NT2/D1 (cell line): Measurements from ENCODE around the gene KMT2A.

Source experiments
- DNase-seq: peaks from one replicate; pipeline ENCODE4 v3.0.0-alpha.2; 2011; ENCODE audit warnings: low read depth, low spot score
- H3K27me3 ChIP-seq: 2 replicates; pipeline ENCODE4 v1.6.0; 2011; ENCODE audit warnings: mild to moderate bottlenecking; ENCODE audit not compliant: insufficient read length, insufficient read depth
- H3K36me3 ChIP-seq: 2 replicates; pipeline ENCODE4 v1.6.1; 2011; ENCODE audit warnings: mild to moderate bottlenecking, low read length, mixed read lengths; ENCODE audit not compliant: insufficient read depth, insufficient read length
- H3K4me1 ChIP-seq: 2 replicates; pipeline ENCODE4 v1.5.1; 2011; ENCODE audit not compliant: insufficient read depth, insufficient read length
- H3K4me3 ChIP-seq: 2 replicates; pipeline ENCODE4 v1.5.1; 2011; ENCODE audit warnings: low read depth; ENCODE audit not compliant: insufficient read length
- H3K9ac ChIP-seq: 2 replicates; pipeline ENCODE4 v1.6.0; 2011; ENCODE audit warnings: low read depth; ENCODE audit not compliant: insufficient read length
- H3K9me3 ChIP-seq: 2 replicates; pipeline ENCODE4 v1.5.1; 2011; ENCODE audit warnings: mild to moderate bottlenecking, low read length; ENCODE audit not compliant: insufficient read depth
- SUZ12 ChIP-seq: IDR thresholded peaks from 2 replicates; pipeline ENCODE4 v1.6.1; 2011; ENCODE audit not compliant: insufficient read length, insufficient read depth; ENCODE audit errors: extremely low read depth
- YY1 ChIP-seq: IDR thresholded peaks from 2 replicates; pipeline ENCODE4 v1.6.1; 2011; ENCODE audit not compliant: insufficient read length, insufficient read depth
- ZNF274 ChIP-seq: IDR thresholded peaks from 2 replicates; pipeline ENCODE4 v1.6.1; 2011; ENCODE audit warnings: mild to moderate bottlenecking, low read depth, low read length

Gene KMT2A

DNA sequence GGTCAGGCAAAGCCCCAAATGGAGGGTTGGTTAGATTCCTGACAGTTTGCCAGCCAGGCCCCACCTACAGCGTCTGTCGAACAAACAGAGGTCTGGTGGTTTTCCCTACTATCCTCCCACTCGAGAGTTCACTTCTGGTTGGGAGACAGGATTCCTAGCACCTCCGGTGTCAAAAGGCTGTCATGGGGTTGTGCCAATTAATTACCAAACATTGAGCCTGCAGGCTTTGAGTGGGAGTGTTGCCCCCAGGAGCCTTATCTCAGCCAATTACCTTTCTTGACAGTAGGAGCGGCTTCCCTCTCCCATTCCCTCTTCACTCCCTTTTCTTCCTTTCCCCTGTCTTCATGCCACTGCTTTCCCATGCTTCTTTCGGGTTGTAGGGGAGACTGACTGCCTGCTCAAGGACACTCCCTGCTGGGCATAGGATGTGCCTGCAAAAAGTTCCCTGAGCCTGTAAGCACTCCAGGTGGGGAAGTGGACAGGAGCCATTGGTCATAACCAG is 86.3 kb downstream of the KMT2A start:
- Histone ChIP-seq H3K4me3 (no peak overlapping the region), H3K36me3 (peaks cover 76% of the 10 kb centered on the region), H3K4me1 (peaks cover 2% of the 10 kb centered on the region), H3K27me3 (no peaks in the 10 kb centered on the region), H3K9ac (no peak overlapping the region), H3K9me3 (no peaks in the 10 kb centered on the region)
- no peak for DNase-seq
- no peak for TF ChIP-seq YY1
- TF ChIP-seq SUZ12 = no peak
- no peak for TF ChIP-seq ZNF274

DNA sequence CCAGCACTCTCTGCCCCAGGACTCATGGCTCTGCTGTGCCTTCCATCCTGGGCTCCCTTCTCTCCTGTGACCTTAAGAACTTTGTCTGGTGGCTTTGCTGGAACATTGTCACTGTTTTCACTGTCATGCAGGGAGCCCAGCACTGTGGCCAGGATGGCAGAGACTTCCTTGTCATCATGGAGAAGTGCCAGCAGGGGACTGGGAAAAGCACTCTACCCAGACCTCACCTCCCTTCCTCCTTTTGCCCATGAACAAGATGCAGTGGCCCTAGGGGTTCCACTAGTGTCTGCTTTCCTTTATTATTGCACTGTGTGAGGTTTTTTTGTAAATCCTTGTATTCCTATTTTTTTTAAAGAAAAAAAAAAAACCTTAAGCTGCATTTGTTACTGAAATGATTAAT is 88.1 kb downstream of the KMT2A start:
- Histone ChIP-seq H3K4me1 (peaks cover 5% of the 10 kb centered on the region), H3K27me3 (no peaks in the 10 kb centered on the region), H3K9ac (no peak overlapping the region), H3K36me3 (peaks cover 67% of the 10 kb centered on the region), H3K9me3 (no peaks in the 10 kb centered on the region), H3K4me3 (no peak overlapping the region)
- no peak for TF ChIP-seq SUZ12
- TF ChIP-seq ZNF274 = no peak
- no peak for TF ChIP-seq YY1
- no peak for DNase-seq

DNA sequence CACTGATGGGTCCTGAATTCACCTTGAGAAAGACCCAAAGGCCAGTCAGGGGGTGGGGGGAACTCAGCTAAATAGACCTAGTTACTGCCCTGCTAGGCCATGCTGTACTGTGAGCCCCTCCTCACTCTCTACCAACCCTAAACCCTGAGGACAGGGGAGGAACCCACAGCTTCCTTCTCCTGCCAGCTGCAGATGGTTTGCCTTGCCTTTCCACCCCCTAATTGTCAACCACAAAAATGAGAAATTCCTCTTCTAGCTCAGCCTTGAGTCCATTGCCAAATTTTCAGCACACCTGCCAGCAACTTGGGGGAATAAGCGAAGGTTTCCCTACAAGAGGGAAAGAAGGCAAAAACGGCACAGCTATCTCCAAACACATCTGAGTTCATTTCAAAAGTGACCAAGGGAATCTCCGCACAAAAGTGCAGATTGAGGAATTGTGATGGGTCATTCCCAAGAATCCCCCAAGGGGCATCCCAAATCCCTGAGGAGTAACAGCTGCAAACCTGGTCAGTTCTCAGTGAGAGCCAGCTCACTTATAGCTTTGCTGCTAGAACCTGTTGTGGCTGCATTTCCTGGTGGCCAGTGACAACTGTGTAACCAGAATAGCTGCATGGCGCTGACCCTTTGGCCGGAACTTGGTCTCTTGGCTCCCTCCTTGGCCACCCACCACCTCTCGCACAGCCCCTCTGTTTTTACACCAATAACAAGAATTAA is 88.6 kb downstream of the KMT2A start:
- Histone ChIP-seq H3K4me1 (peaks cover 5% of the 10 kb centered on the region), H3K4me3 (no peak overlapping the region), H3K9me3 (no peaks in the 10 kb centered on the region), H3K27me3 (no peaks in the 10 kb centered on the region), H3K36me3 (peaks cover 62% of the 10 kb centered on the region), H3K9ac (no peak overlapping the region)
- TF ChIP-seq YY1 (no peak), ZNF274 (no peak), SUZ12 (no peak)
- no peak for DNase-seq

DNA sequence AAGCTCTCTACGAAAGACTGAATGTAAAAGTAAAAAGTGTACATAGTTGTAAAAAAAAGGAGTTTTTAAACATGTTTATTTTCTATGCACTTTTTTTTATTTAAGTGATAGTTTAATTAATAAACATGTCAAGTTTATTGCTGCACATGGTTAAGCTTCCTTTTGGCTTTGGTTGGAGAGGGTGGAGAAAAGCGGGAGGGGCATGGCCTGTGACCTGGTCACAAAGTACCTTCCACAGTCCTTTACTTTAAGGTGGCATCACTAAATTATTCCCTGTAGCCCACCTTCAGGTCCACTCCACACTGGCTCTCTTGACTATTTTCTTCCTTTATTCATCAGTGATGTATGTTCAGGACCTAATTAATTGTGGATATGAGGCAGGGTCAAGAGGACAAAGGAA is 90.4 kb downstream of the KMT2A start:
- Histone ChIP-seq H3K27me3 (no peaks in the 10 kb centered on the region), H3K36me3 (peaks cover 45% of the 10 kb centered on the region), H3K9me3 (no peaks in the 10 kb centered on the region), H3K9ac (no peak overlapping the region), H3K4me3 (no peak overlapping the region), H3K4me1 (peaks cover 6% of the 10 kb centered on the region)
- TF ChIP-seq SUZ12 (no peak), ZNF274 (no peak), YY1 (no peak)
- DNase-seq = no peak

GRCh38 chr11:118527109-118527508 is 90.8 kb downstream of the KMT2A start, which contains the start of gene TTC36:
TTC36 (plus strand) TSS chr11:118527474; CDS start chr11:118527495, 21 bp downstream.
- no peak for DNase-seq
- H3K4me1 ChIP-seq = peaks cover 10% of the 10 kb centered on the region
- H3K9me3 ChIP-seq = no peaks in the 10 kb centered on the region
- H3K4me3 ChIP-seq = no peak within 1 kb of the TSS
- TF ChIP-seq SUZ12 (no peak), YY1 (no peak), ZNF274 (no peak)
- H3K36me3 ChIP-seq = peaks cover 41% of the 10 kb centered on the region
- no peaks in the 10 kb centered on the region for H3K27me3 ChIP-seq
- no peak within 1 kb of the TSS for H3K9ac ChIP-seq

- no peak for DNase-seq
- no peak overlapping the region for H3K4me3 ChIP-seq
- TF ChIP-seq ZNF274 (no peak), YY1 (no peak), SUZ12 (no peak)
- H3K4me1 ChIP-seq = peaks cover 8% of the 10 kb centered on the region
- H3K9me3 ChIP-seq = no peaks in the 10 kb centered on the region
- no peaks in the 10 kb centered on the region for H3K27me3 ChIP-seq
- H3K9ac ChIP-seq = no peak overlapping the region
- peaks cover 28% of the 10 kb centered on the region for H3K36me3 ChIP-seq
Measured at GRCh38 chr11:118528511-118528910, 92.2 kb downstream of the KMT2A start.

DNA sequence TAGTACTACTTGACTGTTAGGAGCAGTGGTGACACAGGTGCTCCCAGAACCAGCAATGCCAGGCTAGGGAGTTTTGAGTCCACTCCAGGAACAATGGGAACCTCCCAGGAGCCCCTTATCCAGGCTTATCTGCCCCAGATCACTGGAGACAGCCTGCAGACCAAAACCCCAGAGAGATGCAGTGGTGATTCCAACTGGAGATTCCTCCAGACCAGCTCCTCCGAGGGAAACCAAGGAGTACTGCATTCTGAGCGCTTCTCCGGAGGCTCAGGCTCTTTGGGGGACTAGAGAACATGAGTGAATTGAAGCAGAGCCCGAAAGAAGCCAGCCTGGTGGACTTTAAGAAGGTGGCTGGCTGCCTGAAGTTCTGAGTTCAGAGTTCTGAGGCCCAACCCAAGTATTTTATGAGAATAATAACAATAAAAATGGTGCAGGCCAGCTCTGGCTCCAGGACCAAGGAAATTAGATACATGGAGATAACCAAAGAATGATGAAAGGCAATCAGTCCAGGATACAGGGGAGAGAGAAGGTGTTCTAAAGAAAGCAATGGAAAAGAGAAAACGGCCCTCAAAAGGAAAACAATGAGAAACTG is 93.4 kb downstream of the KMT2A start:
- H3K9ac ChIP-seq = no peak overlapping the region

More for the DNA sequence above, 93.4 kb downstream of the KMT2A start:
- H3K4me3 ChIP-seq = no peak overlapping the region
- DNase-seq = no peak
- no peaks in the 10 kb centered on the region for H3K27me3 ChIP-seq
- no peaks in the 10 kb centered on the region for H3K9me3 ChIP-seq
- H3K4me1 ChIP-seq = peaks cover 8% of the 10 kb centered on the region
- H3K36me3 ChIP-seq = peaks cover 16% of the 10 kb centered on the region
- TF ChIP-seq SUZ12 (no peak), ZNF274 (no peak), YY1 (no peak)
